H9 (cell line): ENCODE data around the gene SIN3A. TPM values are rescaled to one million over a fixed set of nuclear protein-coding genes. Genes with fewer than 3 reads are reported as not detected.

Experiments
- DNase-seq: peaks from one replicate; pipeline ENCODE4 v3.0.0-alpha.2; 2017
- H2AFZ ChIP-seq: one replicate; pipeline ENCODE4 v1.6.1; 2013; ENCODE audit warnings: mild to moderate bottlenecking, low read length, control low read depth, moderate library complexity
- H2AK5ac ChIP-seq: 2 replicates; pipeline ENCODE4 v1.6.1; 2013; ENCODE audit warnings: low read length, control low read depth, mixed read lengths; ENCODE audit not compliant: insufficient read length
- H2BK120ac ChIP-seq: one replicate; pipeline ENCODE4 v1.6.1; 2013; ENCODE audit warnings: low read depth, mild to moderate bottlenecking, low read length, control low read depth, inconsistent platforms; ENCODE audit not compliant: poor library complexity, severe bottlenecking
- H2BK12ac ChIP-seq: 2 replicates; pipeline ENCODE4 v1.6.1; 2013; ENCODE audit warnings: low read length, control low read depth, mixed read lengths, low read depth; ENCODE audit not compliant: insufficient read length
- H2BK15ac ChIP-seq: 2 replicates; pipeline ENCODE4 v1.6.1; 2013; ENCODE audit warnings: low read depth, low read length, control low read depth
- H2BK20ac ChIP-seq: one replicate; pipeline ENCODE4 v1.6.1; 2013; ENCODE audit warnings: low read depth, mild to moderate bottlenecking, low read length, control low read depth, inconsistent platforms; ENCODE audit not compliant: poor library complexity, severe bottlenecking
- H2BK5ac ChIP-seq: 2 replicates; pipeline ENCODE4 v1.6.1; 2013; ENCODE audit warnings: low read length, control low read depth, mixed read lengths; ENCODE audit not compliant: insufficient read length
- H3K14ac ChIP-seq: 2 replicates; pipeline ENCODE4 v1.6.1; 2013; ENCODE audit warnings: low read length, control low read depth; ENCODE audit not compliant: insufficient read depth
- H3K18ac ChIP-seq: 2 replicates; pipeline ENCODE4 v1.6.1; 2013; ENCODE audit warnings: low read depth, mild to moderate bottlenecking, mixed read lengths, low read length, control low read depth; ENCODE audit not compliant: insufficient read length
- H3K23ac ChIP-seq: 2 replicates; pipeline ENCODE4 v1.6.1; 2013; ENCODE audit warnings: low read length, control low read depth, mixed read lengths, low read depth; ENCODE audit not compliant: insufficient read length
- H3K23me2 ChIP-seq: 2 replicates; pipeline ENCODE4 v1.6.1; 2013; ENCODE audit warnings: low read depth, mild to moderate bottlenecking, mixed read lengths, low read length, control low read depth; ENCODE audit not compliant: insufficient read length, poor library complexity, severe bottlenecking
- H3K27ac ChIP-seq: 2 replicates; pipeline ENCODE4 v1.5.1; 2013; ENCODE audit warnings: low read length, control low read depth, mixed read lengths, low read depth; ENCODE audit not compliant: insufficient read length
- H3K27me3 ChIP-seq: 2 replicates; pipeline ENCODE4 v1.6.1; 2013; ENCODE audit warnings: low read length, control low read depth, inconsistent platforms; ENCODE audit not compliant: insufficient read depth
- H3K4ac ChIP-seq: 2 replicates; pipeline ENCODE4 v1.6.1; 2013; ENCODE audit warnings: low read depth, mild to moderate bottlenecking, control low read depth, inconsistent platforms, low read length, moderate library complexity
- H3K4me1 ChIP-seq: 2 replicates; pipeline ENCODE4 v1.6.1; 2013; ENCODE audit warnings: low read length, control low read depth, inconsistent platforms; ENCODE audit not compliant: insufficient read depth
- H3K4me2 ChIP-seq: 2 replicates; pipeline ENCODE4 v1.6.1; 2013; ENCODE audit warnings: low read length, control low read depth, mixed read lengths; ENCODE audit not compliant: insufficient read length, insufficient read depth
- H3K56ac ChIP-seq: 2 replicates; pipeline ENCODE4 v1.6.1; 2013; ENCODE audit warnings: low read depth, mild to moderate bottlenecking, mixed read lengths, low read length, control low read depth; ENCODE audit not compliant: insufficient read length
- H3K79me1 ChIP-seq: 2 replicates; pipeline ENCODE4 v1.6.1; 2013; ENCODE audit warnings: low read depth, mild to moderate bottlenecking, moderate library complexity, low read length, control low read depth, inconsistent platforms; ENCODE audit not compliant: insufficient read depth, poor library complexity, severe bottlenecking
- H3K79me2 ChIP-seq: 2 replicates; pipeline ENCODE4 v1.6.1; 2013; ENCODE audit warnings: low read length, control low read depth, inconsistent platforms; ENCODE audit not compliant: insufficient read depth
- H3K9ac ChIP-seq: 2 replicates; pipeline ENCODE4 v1.6.1; 2013; ENCODE audit warnings: low read length, control low read depth, mixed read lengths; ENCODE audit not compliant: insufficient read length; ENCODE audit errors: extremely low read depth
- H3K9me3 ChIP-seq: one replicate; pipeline ENCODE4 v1.6.1; 2013; ENCODE audit warnings: low read depth, low read length, inconsistent platforms; ENCODE audit not compliant: control insufficient read depth
- H3T11ph ChIP-seq: one replicate; pipeline ENCODE4 v1.6.1; 2013; ENCODE audit warnings: mild to moderate bottlenecking, low read length, control low read depth, inconsistent platforms
- H4K20me1 ChIP-seq: one replicate; pipeline ENCODE4 v1.6.1; 2013; ENCODE audit not compliant: control insufficient read depth, insufficient read length, insufficient read depth
- H4K5ac ChIP-seq: 2 replicates; pipeline ENCODE4 v1.6.1; 2013; ENCODE audit warnings: low read depth, mild to moderate bottlenecking, mixed read lengths, low read length, control low read depth; ENCODE audit not compliant: insufficient read length
- H4K8ac ChIP-seq: replicated peaks from 2 replicates; pipeline ENCODE4 v1.6.1; 2013; ENCODE audit warnings: low read length, control low read depth, mixed read lengths, low read depth; ENCODE audit not compliant: insufficient read length
- H4K91ac ChIP-seq: 2 replicates; pipeline ENCODE4 v1.6.1; 2013; ENCODE audit warnings: low read depth, mild to moderate bottlenecking, moderate library complexity, mixed read lengths, low read length, control low read depth; ENCODE audit not compliant: insufficient read length
- H3K27ac Mint-ChIP-seq, 3 experiments: 2 replicates in 2 of 3; 3 replicates in 1 of 3; pipeline ENCODE4 v1.8.0; 2020 to 2021; ENCODE audit warnings: mixed read lengths in 3 of 3, mild to moderate bottlenecking in 1 of 3, moderate library complexity in 1 of 3
- H3K27me3 Mint-ChIP-seq: 2 replicates; pipeline ENCODE4 v1.8.0; 2021; ENCODE audit warnings: low read depth, mild to moderate bottlenecking, moderate library complexity, mixed read lengths
- H3K36me3 Mint-ChIP-seq, 3 experiments: 2 replicates in 2 of 3; 3 replicates in 1 of 3; pipeline ENCODE4 v1.8.0; 2020 to 2021; ENCODE audit warnings: low read depth in 3 of 3, mixed read lengths in 3 of 3; ENCODE audit not compliant: insufficient read depth in 1 of 3
- H3K4me1 Mint-ChIP-seq, 2 experiments: 2 replicates each; pipeline ENCODE4 v1.8.0; 2020; ENCODE audit warnings: mixed read lengths in 2 of 2
- H3K4me3 Mint-ChIP-seq, 2 experiments: 2 replicates in 1 of 2; 3 replicates in 1 of 2; pipeline ENCODE4 v1.8.0; 2020 to 2021; ENCODE audit warnings: mild to moderate bottlenecking in 2 of 2, mixed read lengths in 2 of 2, moderate library complexity in 1 of 2
- H3K9me3 Mint-ChIP-seq, 2 experiments: 2 replicates in 1 of 2; 3 replicates in 1 of 2; pipeline ENCODE4 v1.8.0; 2020; ENCODE audit warnings: mild to moderate bottlenecking in 2 of 2, mixed read lengths in 2 of 2, moderate library complexity in 1 of 2
- WGBS: extraction: QIAGEN DNeasy Blood & Tissue Kit; methylation state at CpG from one replicate; pipeline ENCODE4 v1.1.7; 2013; ENCODE audit warnings: missing lambda C conversion rate, low lambda C conversion rate, mixed read lengths; ENCODE audit not compliant: insufficient read length; ENCODE audit errors: extremely low coverage; 5-methylcytosine and 5-hydroxymethylcytosine counted together
- total RNA-seq: library from RNA; stranded (reverse); gene quantifications from 2 replicates; pipeline ENCODE4 v1.2.1, GENCODE V29; 2021
- TF ChIP-seq, protein P1 (sequence below): fragments of 200-600 bp; sonication (generic); conservative IDR thresholded peaks from 3 replicates; pipeline ENCODE4 v1.8.0; 2021; ENCODE audit warnings: antibody characterized with exemption, mild to moderate bottlenecking

The SIN3A gene
- total RNA-seq, 1 experiment from 2014 or later, result 102 TPM

DNA sequence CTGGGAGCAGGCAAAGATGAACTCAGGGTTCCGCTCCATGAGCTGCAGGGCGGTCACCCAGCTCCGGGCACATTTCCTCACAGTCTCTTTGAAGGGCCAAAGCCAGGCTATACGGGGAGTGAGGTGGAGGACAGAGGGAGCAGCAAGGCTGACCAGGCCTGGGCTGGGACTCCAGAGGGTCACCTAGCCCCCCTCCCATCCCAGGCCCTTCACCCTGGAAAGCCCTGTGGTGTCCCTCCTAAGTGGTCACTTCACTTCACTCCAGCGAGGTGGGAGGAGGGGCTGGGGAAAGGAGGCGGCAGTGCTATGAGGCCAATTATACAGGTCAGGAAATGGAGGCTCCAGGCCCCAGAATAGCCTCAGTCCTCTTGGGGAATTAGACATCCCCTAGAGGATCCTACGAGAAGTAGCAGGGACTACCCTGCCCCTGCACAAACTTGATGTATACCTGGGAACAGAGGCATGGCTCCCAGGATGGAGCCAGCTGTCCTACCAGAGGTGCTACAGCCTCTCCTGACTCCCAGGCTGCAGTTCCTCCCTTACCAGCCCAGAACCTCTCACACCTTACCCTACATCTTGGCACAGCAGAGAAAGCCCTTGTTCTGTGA, 88.7 kb downstream of the SIN3A start:
- Histone ChIP-seq H3K79me2 (no peaks in the 10 kb centered on the region), H3K9me3 (no peaks in the 10 kb centered on the region), H3K27me3 (no peaks in the 10 kb centered on the region), H4K8ac (no peak overlapping the region), H3K4me1 (no peaks in the 10 kb centered on the region; the same call in 1 of the 2 replicates), H2BK20ac (no peak overlapping the region), H2BK15ac (no peak overlapping the region), H4K5ac (no peak overlapping the region), H4K91ac (no peak overlapping the region), H3K27ac (no peak overlapping the region), H3K23me2 (no peaks in the 10 kb centered on the region), H3K56ac (no peak overlapping the region), H2AFZ (no peak overlapping the region), H3K18ac (no peak overlapping the region), H3K4me2 (no peak overlapping the region), H2AK5ac (no peak overlapping the region), H2BK12ac (no peak overlapping the region), H3K4ac (no peak overlapping the region), H2BK5ac (no peak overlapping the region), H3K23ac (no peak overlapping the region), H4K20me1 (no peaks in the 10 kb centered on the region), H3K79me1 (no peaks in the 10 kb centered on the region), H3T11ph (no peak overlapping the region), H3K14ac (no peak overlapping the region), H2BK120ac (no peak overlapping the region), H3K9ac (no peak overlapping the region)
- no CpG with 5 or more reads among the region's 7 CpGs for WGBS
- H3K27me3 Mint-ChIP-seq, result peaks cover 1% of the 10 kb centered on the region; the same call in 1 of the 2 replicates
- TF ChIP-seq, protein P1, sequence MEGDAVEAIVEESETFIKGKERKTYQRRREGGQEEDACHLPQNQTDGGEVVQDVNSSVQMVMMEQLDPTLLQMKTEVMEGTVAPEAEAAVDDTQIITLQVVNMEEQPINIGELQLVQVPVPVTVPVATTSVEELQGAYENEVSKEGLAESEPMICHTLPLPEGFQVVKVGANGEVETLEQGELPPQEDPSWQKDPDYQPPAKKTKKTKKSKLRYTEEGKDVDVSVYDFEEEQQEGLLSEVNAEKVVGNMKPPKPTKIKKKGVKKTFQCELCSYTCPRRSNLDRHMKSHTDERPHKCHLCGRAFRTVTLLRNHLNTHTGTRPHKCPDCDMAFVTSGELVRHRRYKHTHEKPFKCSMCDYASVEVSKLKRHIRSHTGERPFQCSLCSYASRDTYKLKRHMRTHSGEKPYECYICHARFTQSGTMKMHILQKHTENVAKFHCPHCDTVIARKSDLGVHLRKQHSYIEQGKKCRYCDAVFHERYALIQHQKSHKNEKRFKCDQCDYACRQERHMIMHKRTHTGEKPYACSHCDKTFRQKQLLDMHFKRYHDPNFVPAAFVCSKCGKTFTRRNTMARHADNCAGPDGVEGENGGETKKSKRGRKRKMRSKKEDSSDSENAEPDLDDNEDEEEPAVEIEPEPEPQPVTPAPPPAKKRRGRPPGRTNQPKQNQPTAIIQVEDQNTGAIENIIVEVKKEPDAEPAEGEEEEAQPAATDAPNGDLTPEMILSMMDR, result peak; percentile 36; the same call in 1 of the 3 replicates
- H3K4me1 Mint-ChIP-seq, result peaks cover 3% of the 10 kb centered on the region in 2 experiments; a peak in 1 of 4 replicates
- H3K36me3 Mint-ChIP-seq, result peaks cover 14 to 50% (median 49%) of the 10 kb centered on the region in 3 experiments; a peak in 6 of 7 replicates
- DNase-seq, result no peak
- no peak overlapping the region for H3K4me3 Mint-ChIP-seq
- H3K27ac Mint-ChIP-seq, result peak overlapping the region in 2 of 3 experiments; percentile 10 to 54; a peak in 2 of 7 replicates
- no peaks in the 10 kb centered on the region for H3K9me3 Mint-ChIP-seq
